Stimulated activated CD4-positive, alpha-beta T cell treated with anti-CD3 and anti-CD28 coated beads, Interleukin-12 subunit alpha, Interleukin-12 subunit beta, amount 100 ng/mL, for 48 hours (primary cell): ENCODE results near the gene TCOF1.
A peak's percentile ranks its signal among the peaks of the same experiment; 100 is the strongest.
"Not testable (repeated sequence)": the region's sequence is repeated elsewhere in the genome, so short reads cannot be mapped to it uniquely, and the experiment has no call there.

ENCODE experiments used
- DNase-seq, 3 donors: peaks; one replicate each; pipeline ENCODE4 v3.0.0-alpha.2; 2020; ENCODE audit warnings: low read depth in 2 of 3, low spot score in 1 of 3

Gene TCOF1

GRCh38 chr5:150422075-150422474 is 64.6 kb downstream of the TCOF1 start:
- no peak for DNase-seq

- DNase-seq, result no peak
Observed at GRCh38 chr5:150422758-150423157, 65.3 kb downstream of the TCOF1 start.

- DNase-seq, result not testable (repeated sequence)
Observed at GRCh38 chr5:150426165-150426564, 68.7 kb downstream of the TCOF1 start.

GRCh38 chr5:150428106-150428876 is 70.8 kb downstream of the TCOF1 start:
- DNase-seq, result no peak

GRCh38 chr5:150428978-150429377 is 71.5 kb downstream of the TCOF1 start:
- DNase-seq, result no peak

GRCh38 chr5:150429410-150429873 is 71.9 kb downstream of the TCOF1 start:
- no peak for DNase-seq

GRCh38 chr5:150431048-150431447 is 73.6 kb downstream of the TCOF1 start:
- DNase-seq, result no peak

GRCh38 chr5:150431574-150431973 is 74.1 kb downstream of the TCOF1 start:
- no peak for DNase-seq

GRCh38 chr5:150434464-150434863 is 77.0 kb downstream of the TCOF1 start:
- no peak for DNase-seq

- DNase-seq, result peak; percentile 85 to 96 (median 89)
Observed at GRCh38 chr5:150436141-150436680, 78.7 kb downstream of the TCOF1 start.

GRCh38 chr5:150438873-150439546 is 81.5 kb downstream of the TCOF1 start:
- no peak for DNase-seq

GRCh38 chr5:150440948-150441812 is 83.7 kb downstream of the TCOF1 start:
- DNase-seq, result no peak

GRCh38 chr5:150441813-150442698 is 84.6 kb downstream of the TCOF1 start:
- no peak for DNase-seq

- no peak for DNase-seq
Observed at GRCh38 chr5:150442699-150443080, 85.2 kb downstream of the TCOF1 start.

GRCh38 chr5:150443242-150444075 is 86.0 kb downstream of the TCOF1 start:
- DNase-seq, result no peak

- DNase-seq, result no peak
Observed at GRCh38 chr5:150444770-150445169, 87.3 kb downstream of the TCOF1 start.

- DNase-seq, result no peak
Observed at GRCh38 chr5:150446088-150446487, 88.6 kb downstream of the TCOF1 start.

- DNase-seq, result no peak
Observed at GRCh38 chr5:150446583-150446982, 89.1 kb downstream of the TCOF1 start.

GRCh38 chr5:150447188-150447587 is 89.7 kb downstream of the TCOF1 start:
- no peak for DNase-seq
